ENCODE data around the gene HEATR5B.
"Not testable (repeated sequence)": the region's sequence is repeated elsewhere in the genome, so short reads cannot be mapped to it uniquely, and the experiment has no call there.

The HEATR5B gene

GRCh38 chr2:37068686-37069085 lies 15.5 kb downstream of the HEATR5B start:
- DNase-seq (ENCODE audit: low read depth in 1 of 2, low spot score in 1 of 2) = no peak

GRCh38 chr2:37061776-37062175 lies 22.4 kb downstream of the HEATR5B start:
- no peak for DNase-seq (ENCODE audit: low read depth in 1 of 2, low spot score in 1 of 2)

DNA sequence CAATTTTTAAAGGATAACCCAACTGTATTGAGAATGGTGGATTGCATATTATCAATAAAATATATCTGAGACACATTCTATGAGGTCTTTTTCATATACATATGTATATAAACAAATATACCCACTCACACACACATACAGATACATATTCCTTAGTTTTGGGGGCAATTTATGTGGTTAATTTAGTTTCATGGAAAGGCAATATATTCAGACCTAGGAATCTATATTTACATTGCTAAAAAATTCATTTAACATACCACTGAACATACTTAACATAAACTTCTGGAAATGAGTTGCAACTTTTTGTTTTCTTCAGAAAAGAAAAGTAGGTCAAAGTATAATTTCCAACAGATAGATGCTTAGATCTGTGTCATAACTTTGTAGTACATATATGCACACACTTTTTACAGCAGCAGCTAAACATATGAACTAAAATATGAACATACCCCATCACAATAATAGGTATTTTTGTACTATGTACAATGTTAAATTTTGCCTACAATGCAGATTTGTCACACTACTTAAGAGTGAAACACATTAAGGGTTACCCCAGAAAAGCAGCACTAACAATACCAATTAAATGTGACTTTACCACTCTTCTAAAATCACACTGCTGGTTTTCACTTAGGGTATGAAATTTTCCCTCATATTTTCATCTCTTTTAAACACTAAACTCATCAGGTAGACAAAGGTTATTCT lies 23.0 kb downstream of the HEATR5B start:
- DNase-seq (ENCODE audit: low read depth in 1 of 2, low spot score in 1 of 2) = no peak

GRCh38 chr2:37060446-37060845 lies 23.7 kb downstream of the HEATR5B start:
- DNase-seq (ENCODE audit: low read depth in 1 of 2, low spot score in 1 of 2) = no peak

DNA sequence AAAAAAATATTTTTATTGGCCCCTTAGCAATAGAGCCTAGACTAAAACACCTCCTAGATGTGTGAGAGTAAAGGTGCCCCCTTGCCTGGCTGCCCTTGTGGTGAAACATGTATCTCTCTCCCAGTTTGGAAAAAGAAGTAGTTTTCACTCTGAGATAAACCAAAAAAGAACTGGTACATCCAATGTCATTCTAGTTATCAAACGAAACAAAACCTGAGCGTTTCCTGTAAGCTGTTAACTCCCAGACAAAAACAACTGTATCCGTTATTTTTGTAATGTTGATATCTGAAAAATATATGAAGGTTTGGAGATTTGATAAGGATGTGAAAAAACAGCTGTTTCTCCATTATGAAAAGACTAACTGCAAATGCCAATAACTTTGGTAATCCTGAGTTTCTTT lies 24.3 kb downstream of the HEATR5B start:
- DNase-seq (ENCODE audit: low read depth in 1 of 2, low spot score in 1 of 2) = no peak

DNA sequence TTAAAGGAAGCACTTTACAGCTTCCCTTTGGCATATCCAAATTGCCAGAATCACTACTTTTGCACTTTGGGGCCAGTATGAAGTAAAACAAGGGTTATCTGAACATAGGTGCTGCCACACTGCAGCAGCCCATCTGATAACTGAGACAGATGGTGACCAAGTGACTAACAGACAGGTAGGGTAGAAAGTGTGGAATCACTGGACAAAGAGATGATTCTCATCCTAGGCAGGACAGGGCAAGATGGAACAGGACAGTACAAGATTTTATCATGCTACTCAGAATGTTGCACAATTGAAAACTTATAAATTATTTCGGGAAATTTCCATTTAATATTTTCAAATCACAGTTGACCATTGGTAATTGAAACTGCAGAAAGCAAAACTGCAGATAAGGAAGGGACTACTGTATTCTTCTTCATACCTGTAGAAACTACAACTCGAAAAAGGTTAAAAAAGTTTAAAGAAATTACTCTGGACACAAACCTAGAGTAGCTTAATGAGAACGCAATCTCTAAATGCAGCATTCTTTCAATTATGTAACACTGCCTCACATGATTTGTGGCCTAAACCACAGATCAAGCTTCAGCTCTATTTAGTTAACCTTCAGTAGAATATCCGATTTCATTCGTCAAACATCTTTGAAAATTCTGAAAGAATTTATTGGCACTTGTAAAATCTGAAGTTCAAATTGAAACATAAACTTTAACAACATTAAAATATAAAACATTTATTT lies 31.4 kb downstream of the HEATR5B start:
- no peak for DNase-seq (ENCODE audit: low read depth in 1 of 2, low spot score in 1 of 2)

DNA sequence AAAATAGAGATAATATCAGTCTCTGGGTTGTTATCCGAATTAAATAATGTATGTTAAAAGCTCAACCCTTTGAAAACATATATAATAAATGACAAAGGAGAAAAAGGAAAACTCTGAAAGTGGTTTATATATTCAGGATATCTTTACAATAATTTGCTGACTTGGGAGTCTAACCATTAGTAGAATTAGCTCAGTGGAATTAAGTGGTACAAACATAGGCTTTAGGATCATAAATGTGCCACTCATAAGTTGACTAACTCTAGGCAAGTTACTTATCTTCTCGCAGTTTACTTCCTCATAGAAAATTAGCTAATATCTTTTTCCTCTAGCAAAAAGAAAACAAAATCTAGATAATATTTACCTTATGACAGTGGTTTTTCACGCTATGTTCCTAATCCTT lies 44.6 kb downstream of the HEATR5B start:
- DNase-seq (ENCODE audit: low read depth in 1 of 2, low spot score in 1 of 2) = no peak

- DNase-seq (ENCODE audit: low read depth in 1 of 2, low spot score in 1 of 2) = no peak
These were observed 46.4 kb downstream of the HEATR5B start for GRCh38 chr2:37037771-37038170.

DNA sequence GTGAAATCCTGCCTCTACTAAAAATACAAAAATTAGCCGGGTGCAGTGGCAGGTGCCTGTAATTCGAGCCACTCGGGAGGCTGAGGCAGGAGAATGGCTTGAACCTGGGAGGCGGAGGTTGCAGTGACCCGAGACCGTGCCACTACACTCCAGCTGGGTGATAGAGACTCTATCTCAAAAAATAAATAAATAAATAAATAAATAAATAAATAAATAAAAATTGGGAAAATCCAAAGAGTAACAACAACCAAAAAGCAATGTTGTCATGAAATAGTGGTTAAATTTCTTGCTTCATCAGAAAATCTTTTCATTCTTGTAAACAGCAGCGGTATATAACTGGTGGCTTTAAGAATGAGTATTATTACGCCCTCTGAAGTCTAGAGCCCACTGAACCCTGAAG lies 54.4 kb downstream of the HEATR5B start:
- no peak for DNase-seq (ENCODE audit: low read depth in 1 of 2, low spot score in 1 of 2)

DNA sequence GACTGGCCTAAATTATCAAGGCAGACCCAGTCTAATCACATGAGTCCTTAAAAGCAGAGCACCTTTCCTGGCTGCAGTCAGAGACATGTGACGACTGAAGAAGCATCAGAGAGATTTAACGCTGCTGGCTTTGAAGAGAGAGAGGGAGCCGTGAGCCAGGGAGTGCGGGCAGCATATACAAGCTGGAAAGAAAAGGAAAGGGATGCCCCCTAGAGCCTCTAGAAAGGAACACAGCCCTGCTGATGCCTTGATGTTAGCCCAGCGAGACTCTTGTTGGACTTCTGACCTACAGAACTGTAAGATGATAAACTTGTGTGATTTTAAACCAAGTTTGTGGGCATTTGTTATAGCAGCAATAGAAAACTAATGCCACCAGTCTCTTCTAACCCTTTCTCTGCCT lies 58.1 kb downstream of the HEATR5B start:
- DNase-seq (ENCODE audit: low read depth in 1 of 2, low spot score in 1 of 2) = no peak

DNA sequence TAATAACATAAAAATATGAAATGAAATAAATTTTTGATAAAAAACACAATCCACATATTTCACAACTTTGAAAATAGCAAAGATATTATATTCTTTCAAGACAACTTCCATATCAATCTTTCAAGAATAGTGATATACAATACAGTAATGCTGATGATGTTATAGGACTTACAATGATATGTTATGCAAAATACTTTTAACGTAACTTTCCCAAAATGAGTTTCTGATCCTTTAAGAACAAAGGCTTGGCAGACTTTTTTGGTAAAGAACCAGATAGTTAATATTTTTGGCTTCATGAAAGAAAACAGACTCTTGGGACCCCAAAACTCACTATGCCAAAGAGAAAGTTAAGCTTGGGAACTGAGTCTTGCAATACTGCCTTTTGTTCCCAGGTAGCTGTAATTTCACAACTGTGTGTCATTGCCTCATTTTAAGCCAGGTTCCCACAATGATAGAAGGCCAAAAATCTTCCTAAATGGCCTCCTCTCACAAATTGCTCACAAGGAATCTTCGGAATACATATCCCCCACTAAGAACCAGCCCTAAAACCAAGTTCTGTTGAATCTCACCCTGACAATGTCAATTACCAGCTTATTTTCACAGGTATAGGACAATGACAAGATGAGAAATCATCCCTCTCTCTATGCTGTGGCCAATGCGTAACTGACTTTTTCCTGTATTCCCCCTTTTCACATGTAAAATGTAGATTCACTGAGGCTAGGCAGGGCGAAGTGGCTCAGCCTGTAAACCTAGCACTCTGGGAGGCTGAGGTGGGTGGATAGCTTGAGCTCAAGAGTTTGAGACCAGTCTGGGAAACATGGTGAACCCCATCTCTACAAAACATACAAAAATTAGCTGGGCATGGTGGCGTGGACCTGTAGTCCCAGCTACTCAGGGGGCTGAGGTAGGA lies 63.0 kb downstream of the HEATR5B start:
- DNase-seq (ENCODE audit: low read depth in 1 of 2, low spot score in 1 of 2) = no peak

GRCh38 chr2:37020212-37020886 lies 63.8 kb downstream of the HEATR5B start:
- DNase-seq (ENCODE audit: low read depth in 1 of 2, low spot score in 1 of 2) = no peak

GRCh38 chr2:37013315-37013641 lies 70.9 kb downstream of the HEATR5B start:
- no peak for DNase-seq (ENCODE audit: low read depth in 1 of 2, low spot score in 1 of 2)

DNA sequence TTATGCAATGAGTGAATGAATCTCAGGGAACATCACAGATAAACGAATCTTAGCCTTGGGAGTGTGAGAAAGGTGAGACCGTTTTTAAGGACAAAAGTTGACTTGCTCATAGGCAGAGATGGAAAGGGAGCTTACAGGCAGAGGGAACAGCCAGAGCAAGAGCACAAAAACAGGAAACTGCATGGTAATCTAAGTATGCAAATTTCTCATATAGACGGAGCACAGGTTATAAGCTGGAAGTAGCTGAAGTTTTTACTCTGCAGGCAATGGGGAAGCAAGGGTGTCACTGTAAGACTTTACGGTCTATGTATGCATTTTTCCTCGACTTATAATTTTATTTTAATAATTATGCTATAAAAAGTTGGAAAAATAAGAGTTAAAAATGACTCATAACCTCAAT lies 73.0 kb downstream of the HEATR5B start:
- DNase-seq (ENCODE audit: low read depth in 1 of 2, low spot score in 1 of 2) = no peak

- DNase-seq (ENCODE audit: low read depth in 1 of 2, low spot score in 1 of 2) = no peak
These were observed 78.9 kb downstream of the HEATR5B start for GRCh38 chr2:37005118-37005868.

GRCh38 chr2:37000988-37001556 lies 83.1 kb downstream of the HEATR5B start:
- DNase-seq (ENCODE audit: low read depth in 1 of 2, low spot score in 1 of 2) = no peak

DNA sequence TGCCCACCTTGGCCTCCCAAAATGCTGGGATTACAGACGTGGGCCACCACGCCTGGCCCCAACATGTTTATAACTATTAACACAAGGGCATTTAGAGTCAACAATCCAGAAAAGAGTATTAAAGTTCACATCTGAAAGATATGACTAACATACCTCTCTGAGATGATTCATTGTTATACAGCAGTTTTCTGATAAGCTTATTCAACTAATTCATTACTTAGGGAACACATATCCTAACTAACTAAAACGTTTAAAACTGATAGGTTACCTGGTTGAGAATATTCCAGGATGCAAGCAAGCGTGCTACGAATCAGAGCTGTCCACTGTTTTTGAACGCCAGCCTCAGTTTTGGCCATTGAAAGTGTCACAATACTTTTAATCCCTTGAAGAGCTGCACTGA lies 83.9 kb downstream of the HEATR5B start:
- no peak for DNase-seq (ENCODE audit: low read depth in 1 of 2, low spot score in 1 of 2)

DNA sequence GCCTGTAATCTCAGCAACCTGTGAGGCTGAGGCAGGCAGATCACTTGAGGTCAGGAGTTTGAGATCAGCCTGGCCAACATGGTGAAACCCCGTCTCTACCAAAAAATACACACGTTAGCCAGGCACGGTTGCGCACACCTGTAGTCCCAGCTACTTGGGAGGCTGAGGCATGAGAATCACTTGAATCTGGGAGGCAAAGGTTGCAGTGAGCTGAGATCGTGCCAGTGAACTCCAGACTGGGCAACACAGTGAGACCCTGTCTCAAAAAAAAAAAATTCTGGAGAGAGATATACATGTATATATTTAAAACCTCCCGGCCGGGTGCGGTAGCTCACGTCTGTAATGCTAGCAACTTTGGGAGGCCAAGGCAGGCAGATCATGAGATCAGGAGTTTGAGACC lies 84.8 kb downstream of the HEATR5B start:
- DNase-seq (ENCODE audit: low read depth in 1 of 2, low spot score in 1 of 2) = not testable (repeated sequence)

GRCh38 chr2:36993841-36994620 lies 90.1 kb downstream of the HEATR5B start:
- no peak for DNase-seq (ENCODE audit: low read depth in 1 of 2, low spot score in 1 of 2)

DNA sequence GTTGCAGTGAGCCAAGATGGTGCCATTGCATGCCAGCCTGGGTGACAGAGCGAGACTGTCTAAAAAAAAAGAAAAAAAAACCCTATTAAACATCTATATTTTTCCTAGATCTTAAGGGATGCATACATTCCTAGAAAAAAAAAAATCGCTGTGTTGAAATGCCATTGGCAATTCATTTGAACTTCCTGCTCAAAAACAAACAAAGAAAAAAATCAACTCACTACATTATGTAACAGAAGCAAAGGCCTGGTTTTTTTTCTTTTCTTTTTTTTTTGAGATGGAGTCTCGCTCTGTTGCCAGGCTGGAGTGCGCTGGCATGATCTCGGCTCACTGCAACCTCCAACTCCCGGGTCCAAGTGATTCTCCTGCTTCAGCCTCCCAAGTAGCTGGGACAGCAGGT lies 96.2 kb downstream of the HEATR5B start:
- no peak for DNase-seq (ENCODE audit: low read depth in 1 of 2, low spot score in 1 of 2)

Data from stimulated activated CD4-positive, alpha-beta T cell treated with anti-CD3 and anti-CD28 coated beads, Interleukin-15, amount 100 ng/mL, for 1 hour (primary cell).